ENCODE results near the gene SERINC3.

Gene SERINC3

GRCh38 chr20:44485830-44486198 lies 36.1 kb downstream of the SERINC3 start:
- no peak overlapping the region for H3K4me3 ChIP-seq (ENCODE audit: low read depth, low read length)
- TF ChIP-seq, protein P1, sequence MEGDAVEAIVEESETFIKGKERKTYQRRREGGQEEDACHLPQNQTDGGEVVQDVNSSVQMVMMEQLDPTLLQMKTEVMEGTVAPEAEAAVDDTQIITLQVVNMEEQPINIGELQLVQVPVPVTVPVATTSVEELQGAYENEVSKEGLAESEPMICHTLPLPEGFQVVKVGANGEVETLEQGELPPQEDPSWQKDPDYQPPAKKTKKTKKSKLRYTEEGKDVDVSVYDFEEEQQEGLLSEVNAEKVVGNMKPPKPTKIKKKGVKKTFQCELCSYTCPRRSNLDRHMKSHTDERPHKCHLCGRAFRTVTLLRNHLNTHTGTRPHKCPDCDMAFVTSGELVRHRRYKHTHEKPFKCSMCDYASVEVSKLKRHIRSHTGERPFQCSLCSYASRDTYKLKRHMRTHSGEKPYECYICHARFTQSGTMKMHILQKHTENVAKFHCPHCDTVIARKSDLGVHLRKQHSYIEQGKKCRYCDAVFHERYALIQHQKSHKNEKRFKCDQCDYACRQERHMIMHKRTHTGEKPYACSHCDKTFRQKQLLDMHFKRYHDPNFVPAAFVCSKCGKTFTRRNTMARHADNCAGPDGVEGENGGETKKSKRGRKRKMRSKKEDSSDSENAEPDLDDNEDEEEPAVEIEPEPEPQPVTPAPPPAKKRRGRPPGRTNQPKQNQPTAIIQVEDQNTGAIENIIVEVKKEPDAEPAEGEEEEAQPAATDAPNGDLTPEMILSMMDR (IDR thresholded peaks at IDR 0.05; ENCODE audit: low read depth, low read length) = no peak

DNA sequence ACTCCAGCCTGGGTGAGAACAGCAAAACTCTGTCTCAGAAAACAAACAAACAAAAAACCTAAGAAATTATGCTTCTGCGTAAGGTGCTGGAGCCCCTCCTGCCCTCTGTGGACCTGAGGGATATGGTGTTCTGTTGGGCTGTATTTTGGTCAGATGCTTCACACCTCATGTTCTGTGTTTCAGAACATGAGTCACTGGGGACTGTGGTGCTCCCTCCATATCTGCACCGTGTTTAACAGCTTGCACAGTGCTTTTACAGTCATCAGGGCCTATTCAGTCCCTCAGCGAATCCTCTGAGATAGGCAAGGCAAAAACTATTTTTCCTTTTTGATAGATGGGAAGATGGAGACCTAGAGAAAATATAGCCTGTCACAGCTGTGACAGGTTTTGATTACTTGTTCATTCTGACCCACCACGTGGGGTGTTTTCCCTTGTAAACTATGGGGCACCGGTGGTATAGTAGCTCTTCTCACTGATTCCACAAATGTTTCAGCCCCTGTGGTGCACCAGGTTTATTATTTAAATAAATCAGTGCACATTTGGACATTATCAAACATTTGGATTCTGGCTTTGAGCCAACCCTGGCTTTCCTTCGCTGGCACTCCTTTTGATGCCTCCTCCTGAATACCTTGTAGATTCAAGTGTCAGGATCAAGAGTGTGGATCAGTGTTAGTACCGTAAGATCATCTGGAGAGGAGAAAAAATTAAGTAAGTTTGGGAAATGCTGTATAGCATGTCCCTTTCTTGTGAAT lies 36.6 kb downstream of the SERINC3 start:
- TF ChIP-seq, protein P1 (IDR thresholded peaks at IDR 0.05; ENCODE audit: low read depth, low read length) = no peak

GRCh38 chr20:44483112-44483511 lies 38.8 kb downstream of the SERINC3 start:
- H3K4me3 ChIP-seq (ENCODE audit: low read depth, low read length) = no peak overlapping the region
- TF ChIP-seq, protein P1 (IDR thresholded peaks at IDR 0.05; ENCODE audit: low read depth, low read length) = no peak

More for the DNA sequence above, 36.6 kb downstream of the SERINC3 start:
- no peak overlapping the region for H3K4me3 ChIP-seq (ENCODE audit: low read depth, low read length)

- H3K4me3 ChIP-seq (ENCODE audit: low read depth, low read length) = no peak overlapping the region
- TF ChIP-seq, protein P1 (IDR thresholded peaks at IDR 0.05; ENCODE audit: low read depth, low read length) = no peak
Measured at GRCh38 chr20:44481719-44482416, 40.0 kb downstream of the SERINC3 start.

DNA sequence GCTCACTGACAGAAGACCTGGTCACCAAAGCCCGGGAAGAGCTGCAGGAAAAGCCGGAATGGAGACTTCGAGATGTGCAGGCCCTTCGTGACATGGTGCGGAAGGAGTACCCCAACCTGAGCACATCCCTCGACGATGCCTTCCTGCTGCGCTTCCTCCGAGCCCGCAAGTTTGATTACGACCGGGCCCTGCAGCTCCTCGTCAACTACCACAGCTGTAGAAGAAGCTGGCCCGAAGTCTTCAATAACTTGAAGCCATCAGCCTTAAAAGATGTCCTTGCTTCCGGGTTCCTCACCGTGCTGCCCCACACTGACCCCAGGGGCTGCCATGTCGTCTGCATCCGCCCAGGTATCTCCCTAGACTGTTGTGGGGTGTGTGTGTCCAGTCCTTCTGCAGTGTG lies 41.8 kb downstream of the SERINC3 start:
- TF ChIP-seq, protein P1 (IDR thresholded peaks at IDR 0.05; ENCODE audit: low read depth, low read length) = no peak
- H3K4me3 ChIP-seq (ENCODE audit: low read depth, low read length) = no peak overlapping the region

DNA sequence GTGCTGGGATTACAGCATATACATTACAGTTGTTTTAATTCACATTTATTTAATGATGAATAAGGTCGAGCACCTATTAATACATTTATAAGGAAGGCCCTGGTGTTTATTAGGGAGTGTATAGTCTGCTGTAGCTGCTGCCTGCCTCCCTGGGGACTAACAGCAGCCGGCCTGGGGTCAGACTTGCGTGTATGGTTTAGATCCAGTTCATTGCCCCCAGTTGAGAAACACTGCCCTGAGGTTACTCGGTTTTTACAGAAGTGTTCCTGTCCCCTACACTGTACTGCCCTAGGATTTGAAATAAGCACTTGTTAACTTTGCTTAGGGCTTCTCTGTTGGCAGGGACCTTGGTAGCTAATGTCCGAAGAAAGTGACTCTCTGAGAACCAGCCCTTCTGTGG lies 42.2 kb downstream of the SERINC3 start:
- H3K4me3 ChIP-seq (ENCODE audit: low read depth, low read length) = no peak overlapping the region
- TF ChIP-seq, protein P1 (IDR thresholded peaks at IDR 0.05; ENCODE audit: low read depth, low read length) = no peak

GRCh38 chr20:44478206-44478605 lies 43.7 kb downstream of the SERINC3 start:
- TF ChIP-seq, protein P1 (IDR thresholded peaks at IDR 0.05; ENCODE audit: low read depth, low read length) = no peak
- H3K4me3 ChIP-seq (ENCODE audit: low read depth, low read length) = no peak overlapping the region

All from WI38 (cell line).